CD4-positive, CD25-positive, alpha-beta regulatory T cell (primary cell): ENCODE results near the gene GRPEL1. TPM values are rescaled to one million over a fixed set of nuclear protein-coding genes. Genes with fewer than 3 reads are reported as not detected.

Experiments used
- ATAC-seq, 2 donors: fragments of 150-1000 bp; cut with Tn5 transposase; one replicate each; pipeline ENCODE4 v1.10.0; 2021; ENCODE audit warnings: low read depth in 2 of 2, moderate number of reproducible peaks in 2 of 2, moderate library complexity in 1 of 2
- DNase-seq, 3 donors: peaks; one replicate each; pipeline versions ENCODE4 v3.0.0 to v3.0.0-alpha.2; 2012 to 2022; ENCODE audit warnings: mixed read lengths in 1 of 3
- H3K27ac ChIP-seq: one replicate; pipeline ENCODE4 v1.7.0; 2013; ENCODE audit warnings: mild to moderate bottlenecking, low read length; ENCODE audit not compliant: insufficient read depth, poor library complexity, severe bottlenecking
- H3K27me3 ChIP-seq: one replicate; pipeline ENCODE4 v1.7.0; 2013; ENCODE audit warnings: low read length; ENCODE audit not compliant: control insufficient read depth, insufficient read depth
- H3K36me3 ChIP-seq: one replicate; pipeline ENCODE4 v1.7.0; 2013; ENCODE audit warnings: mild to moderate bottlenecking, low read length, moderate library complexity; ENCODE audit not compliant: control insufficient read depth, insufficient read depth
- H3K4me1 ChIP-seq: 2 replicates; pipeline ENCODE4 v1.7.0; 2013; ENCODE audit warnings: mild to moderate bottlenecking, low read length; ENCODE audit not compliant: insufficient read depth, control insufficient read depth, poor library complexity, severe bottlenecking
- H3K4me3 ChIP-seq: one replicate; pipeline ENCODE4 v1.7.0; 2013; ENCODE audit warnings: low read depth, mild to moderate bottlenecking, low read length, moderate library complexity
- H3K9me3 ChIP-seq, 2 experiments: 1 replicate in 1 of 2; 2 replicates in 1 of 2; pipeline ENCODE4 v1.7.0; 2013; ENCODE audit warnings: low read length in 2 of 2, mild to moderate bottlenecking in 1 of 2, moderate library complexity in 1 of 2; ENCODE audit not compliant: control insufficient read depth in 2 of 2
- H3K27ac Mint-ChIP-seq, 3 donors: one replicate each; pipeline ENCODE4 v1.8.0; 2020 to 2022; ENCODE audit warnings: mild to moderate bottlenecking in 3 of 3, mixed read lengths in 3 of 3, moderate library complexity in 2 of 3
- H3K27me3 Mint-ChIP-seq: one replicate; pipeline ENCODE4 v1.8.0; 2022; ENCODE audit warnings: mild to moderate bottlenecking, mixed read lengths
- H3K36me3 Mint-ChIP-seq: one replicate; pipeline ENCODE4 v1.8.0; 2020; ENCODE audit warnings: mixed read lengths
- H3K4me1 Mint-ChIP-seq, 4 donors: one replicate each; pipeline ENCODE4 v1.8.0; 2020 to 2022; ENCODE audit warnings: mixed read lengths in 4 of 4, mild to moderate bottlenecking in 1 of 4
- H3K4me3 Mint-ChIP-seq, 4 donors: one replicate each; pipeline ENCODE4 v1.8.0; 2020 to 2022; ENCODE audit warnings: mild to moderate bottlenecking in 4 of 4, mixed read lengths in 4 of 4, moderate library complexity in 3 of 4
- H3K9me3 Mint-ChIP-seq, 7 donors: one replicate each; pipeline ENCODE4 v1.8.0; 2020 to 2022; ENCODE audit warnings: mixed read lengths in 7 of 7, mild to moderate bottlenecking in 3 of 7, moderate library complexity in 2 of 7
- polyA plus RNA-seq, 4 donors: library from polyadenylated mRNA; unstranded; fragments of 300-500 nt; fragmentation: Illumina TruSeq; gene quantifications; one replicate each; pipeline ENCODE4 v1.2.3, GENCODE V29; 2021
- total RNA-seq: library from RNA; stranded (reverse); gene quantifications from one replicate; pipeline ENCODE4 v1.2.3, GENCODE V29; 2022

The GRPEL1 gene
- 46.1 TPM for total RNA-seq
- polyA plus RNA-seq, result 10 to 100 TPM; 43.6 to 62.4 (median 53.2) TPM

DNA sequence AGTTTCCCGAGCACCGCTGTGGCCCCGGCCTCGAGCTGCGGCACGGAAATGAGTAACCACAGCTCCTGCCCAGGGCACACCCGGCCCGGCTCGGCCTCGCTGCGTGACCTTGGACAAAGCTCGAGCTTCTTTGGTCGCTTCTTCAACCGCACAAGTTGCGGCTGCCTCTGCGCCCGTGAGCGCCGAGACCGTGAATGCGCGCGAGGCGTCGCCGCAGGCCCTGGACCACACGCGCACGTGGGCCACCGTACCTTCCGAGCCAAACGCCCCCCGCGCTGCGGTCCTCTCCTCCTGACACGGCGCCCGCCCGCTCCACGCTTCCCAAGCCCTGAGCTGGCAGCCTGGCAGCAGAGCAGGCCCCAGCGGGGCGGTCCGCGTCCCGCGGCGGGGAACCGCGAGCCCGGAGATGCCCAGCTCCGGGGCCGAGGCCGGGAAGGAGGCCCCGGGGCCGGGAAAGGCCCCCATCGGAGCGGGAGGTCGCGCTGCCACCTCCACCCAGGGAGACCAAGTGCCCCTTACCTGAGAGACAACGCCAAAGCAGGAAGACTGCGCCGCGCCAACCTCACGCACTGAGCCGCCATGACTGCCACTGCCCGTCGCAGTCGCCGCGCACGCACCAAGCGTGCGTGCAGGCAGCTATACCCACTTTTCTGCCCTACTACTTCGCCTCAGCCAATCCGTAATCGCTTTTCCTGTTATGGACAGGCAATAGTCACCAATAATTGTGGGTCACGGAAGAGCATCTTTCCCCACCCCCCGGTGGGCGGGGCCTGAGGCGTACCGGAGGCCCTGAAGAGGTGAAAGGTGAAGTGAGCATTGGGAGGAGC, at the start of gene GRPEL1:
GRPEL1 (minus strand) TSS at position 613 of the 827 bp plus-strand sequence; CDS start at position 581, 32 bp downstream.
- Mint-ChIP-seq H3K27ac (peak within 1 kb of the TSS; percentile 95 to 97 (median 96)), H3K9me3 (no peaks in the 10 kb centered on the region), H3K4me1 (peaks cover 10 to 58% (median 40%) of the 10 kb centered on the region in 4 donors), H3K36me3 (peaks cover 5% of the 10 kb centered on the region), H3K27me3 (peaks cover 6% of the 10 kb centered on the region), H3K4me3 (peak within 1 kb of the TSS; percentile 94 to 97 (median 96))
- DNase-seq, result peak; percentile 99 to 100 (median 100)
- peaks cover 37% of the 10 kb centered on the region for H3K4me1 ChIP-seq
- H3K36me3 ChIP-seq, result peaks cover 19% of the 10 kb centered on the region
- ATAC-seq, result peak; percentile 94
- H3K9me3 ChIP-seq, result no peaks in the 10 kb centered on the region
- peak within 1 kb of the TSS; percentile 87 for H3K4me3 ChIP-seq
- H3K27ac ChIP-seq, result peak within 1 kb of the TSS; percentile 84
- peaks cover 2% of the 10 kb centered on the region for H3K27me3 ChIP-seq

DNA sequence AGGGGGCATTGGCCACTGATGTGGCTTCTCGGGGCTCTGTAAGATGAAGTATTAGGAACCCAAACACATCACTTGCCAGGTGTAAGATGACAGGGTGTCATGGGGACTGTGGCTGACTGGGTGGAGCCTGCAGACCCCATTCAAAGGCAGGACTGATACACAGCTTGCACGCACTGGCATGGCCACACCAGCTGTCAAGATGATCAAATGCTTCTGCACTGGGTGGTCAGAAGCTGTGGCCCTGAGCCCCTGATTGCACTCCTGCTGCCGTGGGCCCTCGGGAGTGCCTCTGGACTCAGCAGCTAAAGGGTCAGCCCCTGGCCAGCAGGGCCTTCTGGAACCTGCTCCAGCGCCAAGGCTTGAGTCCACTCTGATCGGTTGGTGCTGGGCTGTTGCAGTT, 48.8 kb upstream of the GRPEL1 start:
- ATAC-seq (no peak), DNase-seq (no peak)
- no peaks in the 10 kb centered on the region for H3K27me3 ChIP-seq
- no peaks in the 10 kb centered on the region for H3K36me3 ChIP-seq
- no peak overlapping the region for H3K27ac ChIP-seq
- H3K4me3 ChIP-seq, result no peak overlapping the region
- peaks cover 14% of the 10 kb centered on the region for H3K27me3 Mint-ChIP-seq
- H3K27ac Mint-ChIP-seq, result no peak overlapping the region
- peaks cover 7% of the 10 kb centered on the region for H3K36me3 Mint-ChIP-seq
- H3K4me1 Mint-ChIP-seq, result no peaks in the 10 kb centered on the region
- no peaks in the 10 kb centered on the region for H3K9me3 ChIP-seq
- peaks cover 0 to 14% (median 2%) of the 10 kb centered on the region in 7 donors for H3K9me3 Mint-ChIP-seq
- no peaks in the 10 kb centered on the region for H3K4me1 ChIP-seq
- no peak overlapping the region for H3K4me3 Mint-ChIP-seq

DNA sequence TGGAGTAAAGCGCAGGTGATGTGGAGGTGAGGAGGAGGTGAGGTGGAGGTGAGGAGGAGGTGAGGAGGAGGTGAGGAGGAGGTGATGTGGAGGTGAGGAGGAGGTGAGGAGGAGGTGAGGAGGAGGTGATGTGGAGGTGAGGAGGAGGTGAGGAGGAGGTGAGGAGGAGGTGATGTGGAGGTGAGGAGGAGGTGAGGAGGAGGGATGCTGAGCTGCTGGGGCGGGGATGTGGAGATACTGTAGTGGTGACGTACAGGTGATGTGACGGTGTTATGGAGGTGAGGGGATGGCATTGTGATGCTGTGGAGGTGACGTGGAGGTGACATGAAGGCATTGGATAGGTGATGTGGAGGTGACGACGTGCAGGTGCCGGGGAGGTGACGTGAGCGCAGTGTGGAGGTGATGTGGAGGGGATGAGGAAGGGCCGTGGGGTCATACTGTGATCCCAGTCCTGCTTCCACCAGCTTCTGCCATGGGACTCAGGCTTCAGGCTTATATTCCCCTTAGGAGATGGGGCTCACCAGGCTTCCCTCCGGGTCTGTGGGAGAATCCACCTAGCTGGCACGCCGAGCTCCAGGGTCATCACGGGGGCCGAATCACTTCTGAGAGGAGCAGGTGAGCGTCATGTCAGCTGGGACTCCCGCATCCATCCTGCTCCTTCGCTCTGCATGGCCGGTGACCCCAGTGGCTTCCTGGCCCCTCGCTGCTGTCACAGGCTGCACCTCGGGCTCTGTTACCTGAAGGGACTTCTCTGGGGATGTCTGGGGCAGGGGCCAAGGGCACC, 47.9 kb upstream of the GRPEL1 start:
- no peak overlapping the region for H3K27ac ChIP-seq
- H3K4me1 ChIP-seq, result no peaks in the 10 kb centered on the region
- H3K4me1 Mint-ChIP-seq, result no peaks in the 10 kb centered on the region
- H3K36me3 ChIP-seq, result no peaks in the 10 kb centered on the region
- no peak overlapping the region for H3K27ac Mint-ChIP-seq
- DNase-seq (no peak), ATAC-seq (no peak)
- no peaks in the 10 kb centered on the region for H3K9me3 ChIP-seq
- peaks cover 10% of the 10 kb centered on the region for H3K27me3 Mint-ChIP-seq
- H3K9me3 Mint-ChIP-seq, result peaks cover 0 to 14% (median 2%) of the 10 kb centered on the region in 7 donors
- no peak overlapping the region for H3K4me3 ChIP-seq
- no peak overlapping the region for H3K4me3 Mint-ChIP-seq
- no peaks in the 10 kb centered on the region for H3K27me3 ChIP-seq
- peaks cover 7% of the 10 kb centered on the region for H3K36me3 Mint-ChIP-seq

DNA sequence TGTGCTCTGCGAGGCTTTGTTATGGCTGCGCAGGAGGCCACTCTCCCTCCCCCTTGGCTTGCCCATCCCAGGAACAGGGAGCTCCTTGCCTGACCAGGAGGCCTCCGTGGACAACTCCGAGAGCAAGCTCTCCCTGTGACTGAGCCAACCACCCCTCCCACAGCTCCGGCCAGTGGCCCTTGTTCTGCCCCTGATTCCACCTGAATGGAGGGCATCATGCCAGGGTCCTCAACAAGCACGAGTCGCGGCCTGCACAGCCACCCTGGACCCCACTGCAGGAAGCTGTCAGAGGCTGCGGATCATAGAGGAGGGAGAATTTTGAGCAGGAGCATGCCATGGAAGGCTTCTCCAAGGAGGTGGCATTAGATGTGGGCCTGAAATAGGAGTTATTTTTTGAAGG, 44.8 kb upstream of the GRPEL1 start:
- Mint-ChIP-seq H3K9me3 (peaks cover 0 to 8% (median 2%) of the 10 kb centered on the region in 7 donors), H3K4me1 (no peaks in the 10 kb centered on the region), H3K27ac (no peak overlapping the region), H3K4me3 (no peak overlapping the region), H3K27me3 (peaks cover 19% of the 10 kb centered on the region), H3K36me3 (peaks cover 4% of the 10 kb centered on the region)
- Histone ChIP-seq H3K4me1 (no peaks in the 10 kb centered on the region), H3K27ac (no peak overlapping the region), H3K27me3 (no peaks in the 10 kb centered on the region), H3K4me3 (no peak overlapping the region), H3K36me3 (no peaks in the 10 kb centered on the region), H3K9me3 (no peaks in the 10 kb centered on the region)
- ATAC-seq (no peak), DNase-seq (no peak)

DNA sequence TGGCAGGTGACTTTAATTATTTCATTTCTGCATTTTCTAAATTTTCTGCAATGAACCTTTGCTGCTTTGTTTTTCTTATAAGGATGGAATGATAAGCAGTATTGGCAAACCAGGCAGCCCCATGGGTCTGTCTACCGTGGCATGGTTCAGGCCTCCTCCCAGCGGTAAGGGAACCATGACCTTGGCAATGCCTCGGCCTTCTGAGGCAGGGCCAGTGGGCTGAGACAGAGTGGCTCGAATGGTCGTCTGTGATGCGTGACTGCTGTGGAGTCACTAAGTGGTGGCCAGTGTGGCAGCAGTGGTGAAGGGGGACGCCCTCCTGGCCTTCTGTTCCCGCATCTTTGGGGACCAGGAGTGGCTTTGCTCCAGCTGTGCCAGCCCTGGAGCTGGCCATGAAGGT, 43.6 kb upstream of the GRPEL1 start:
- Histone ChIP-seq H3K9me3 (no peaks in the 10 kb centered on the region), H3K4me3 (no peak overlapping the region), H3K36me3 (no peaks in the 10 kb centered on the region), H3K27ac (no peak overlapping the region), H3K4me1 (no peaks in the 10 kb centered on the region), H3K27me3 (no peaks in the 10 kb centered on the region)
- H3K9me3 Mint-ChIP-seq, result peaks cover 0 to 4% (median 1%) of the 10 kb centered on the region in 7 donors
- H3K36me3 Mint-ChIP-seq, result peaks cover 3% of the 10 kb centered on the region
- no peak overlapping the region for H3K27ac Mint-ChIP-seq
- H3K27me3 Mint-ChIP-seq, result peaks cover 15% of the 10 kb centered on the region
- ATAC-seq (no peak), DNase-seq (no peak)
- no peak overlapping the region for H3K4me3 Mint-ChIP-seq
- no peaks in the 10 kb centered on the region for H3K4me1 Mint-ChIP-seq

GRCh38 chr4:7110546-7110945, 42.7 kb upstream of the GRPEL1 start:
- no peaks in the 10 kb centered on the region for H3K36me3 ChIP-seq
- DNase-seq, result no peak
- no peaks in the 10 kb centered on the region for H3K4me1 ChIP-seq
- H3K27me3 ChIP-seq, result no peaks in the 10 kb centered on the region
- H3K36me3 Mint-ChIP-seq, result peaks cover 3% of the 10 kb centered on the region
- H3K27ac Mint-ChIP-seq, result no peak overlapping the region
- no peak for ATAC-seq
- H3K4me3 ChIP-seq, result no peak overlapping the region
- H3K4me1 Mint-ChIP-seq, result no peaks in the 10 kb centered on the region
- H3K27ac ChIP-seq, result no peak overlapping the region
- H3K4me3 Mint-ChIP-seq, result no peak overlapping the region
- peaks cover 0 to 4% (median 0%) of the 10 kb centered on the region in 7 donors for H3K9me3 Mint-ChIP-seq
- no peaks in the 10 kb centered on the region for H3K9me3 ChIP-seq
- H3K27me3 Mint-ChIP-seq, result peaks cover 15% of the 10 kb centered on the region

DNA sequence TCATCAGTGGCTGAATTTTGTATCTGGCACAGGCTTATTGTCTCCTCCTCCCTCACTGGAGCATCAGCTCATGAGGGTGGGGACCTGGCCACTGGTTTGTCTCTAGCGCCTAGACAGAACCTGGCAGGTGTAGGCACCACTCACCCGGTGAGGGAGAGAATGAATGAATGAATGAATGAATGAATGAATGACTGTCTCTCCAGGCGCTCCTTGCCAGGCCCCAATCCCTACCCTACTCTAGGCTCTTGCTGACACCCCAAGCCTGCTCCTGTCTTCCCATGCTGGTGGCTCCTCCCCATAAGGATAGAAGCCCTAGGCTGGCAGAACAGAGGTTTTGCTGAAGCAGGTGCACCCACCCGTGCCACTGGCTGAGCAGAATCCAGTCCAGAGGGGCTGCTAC, 41.3 kb upstream of the GRPEL1 start:
- H3K27ac Mint-ChIP-seq, result no peak overlapping the region
- Histone ChIP-seq H3K27me3 (no peaks in the 10 kb centered on the region), H3K27ac (no peak overlapping the region), H3K4me3 (no peak overlapping the region), H3K4me1 (no peaks in the 10 kb centered on the region), H3K36me3 (no peaks in the 10 kb centered on the region), H3K9me3 (no peaks in the 10 kb centered on the region)
- H3K36me3 Mint-ChIP-seq, result peaks cover 3% of the 10 kb centered on the region
- H3K4me1 Mint-ChIP-seq, result peaks cover 0 to 6% (median 0%) of the 10 kb centered on the region in 4 donors
- no peak for DNase-seq
- H3K27me3 Mint-ChIP-seq, result peaks cover 14% of the 10 kb centered on the region
- no peak for ATAC-seq
- H3K9me3 Mint-ChIP-seq, result peaks cover 0 to 4% (median 0%) of the 10 kb centered on the region in 7 donors
- H3K4me3 Mint-ChIP-seq, result no peak overlapping the region
